IPS DF 6.9 (cell line): ENCODE measurements around the gene SIRT7.

ENCODE experiments used
- DNase-seq: peaks from one replicate; pipeline ENCODE4 v3.0.0-alpha.2; 2013; ENCODE audit warnings: low read depth, low spot score
- H3K27ac ChIP-seq: one replicate; pipeline ENCODE4 v1.5.1; 2013; ENCODE audit warnings: low read length, control low read depth
- H3K27me3 ChIP-seq: 2 replicates; pipeline ENCODE4 v1.6.1; 2013; ENCODE audit warnings: mild to moderate bottlenecking, low read length; ENCODE audit not compliant: control insufficient read depth, insufficient read depth
- H3K36me3 ChIP-seq: 2 replicates; pipeline ENCODE4 v1.6.1; 2013; ENCODE audit warnings: low read length; ENCODE audit not compliant: control insufficient read depth, insufficient read depth
- H3K4me1 ChIP-seq: 2 replicates; pipeline ENCODE4 v1.6.1; 2013; ENCODE audit warnings: low read length; ENCODE audit not compliant: control insufficient read depth, insufficient read depth
- H3K4me3 ChIP-seq: 2 replicates; pipeline ENCODE4 v1.5.1; 2013; ENCODE audit warnings: mild to moderate bottlenecking, low read length
- H3K9me3 ChIP-seq: 2 replicates; pipeline ENCODE4 v1.6.1; 2013; ENCODE audit warnings: low read length, inconsistent platforms; ENCODE audit not compliant: control insufficient read depth, insufficient read depth
- WGBS: extraction: QIAGEN DNeasy Blood & Tissue Kit; methylation state at CpG from one replicate; pipeline ENCODE4 v1.1.7; 2013; ENCODE audit warnings: mixed read lengths, missing lambda C conversion rate; ENCODE audit not compliant: insufficient read length, insufficient coverage; 5-methylcytosine and 5-hydroxymethylcytosine counted together

SIRT7 gene

DNA sequence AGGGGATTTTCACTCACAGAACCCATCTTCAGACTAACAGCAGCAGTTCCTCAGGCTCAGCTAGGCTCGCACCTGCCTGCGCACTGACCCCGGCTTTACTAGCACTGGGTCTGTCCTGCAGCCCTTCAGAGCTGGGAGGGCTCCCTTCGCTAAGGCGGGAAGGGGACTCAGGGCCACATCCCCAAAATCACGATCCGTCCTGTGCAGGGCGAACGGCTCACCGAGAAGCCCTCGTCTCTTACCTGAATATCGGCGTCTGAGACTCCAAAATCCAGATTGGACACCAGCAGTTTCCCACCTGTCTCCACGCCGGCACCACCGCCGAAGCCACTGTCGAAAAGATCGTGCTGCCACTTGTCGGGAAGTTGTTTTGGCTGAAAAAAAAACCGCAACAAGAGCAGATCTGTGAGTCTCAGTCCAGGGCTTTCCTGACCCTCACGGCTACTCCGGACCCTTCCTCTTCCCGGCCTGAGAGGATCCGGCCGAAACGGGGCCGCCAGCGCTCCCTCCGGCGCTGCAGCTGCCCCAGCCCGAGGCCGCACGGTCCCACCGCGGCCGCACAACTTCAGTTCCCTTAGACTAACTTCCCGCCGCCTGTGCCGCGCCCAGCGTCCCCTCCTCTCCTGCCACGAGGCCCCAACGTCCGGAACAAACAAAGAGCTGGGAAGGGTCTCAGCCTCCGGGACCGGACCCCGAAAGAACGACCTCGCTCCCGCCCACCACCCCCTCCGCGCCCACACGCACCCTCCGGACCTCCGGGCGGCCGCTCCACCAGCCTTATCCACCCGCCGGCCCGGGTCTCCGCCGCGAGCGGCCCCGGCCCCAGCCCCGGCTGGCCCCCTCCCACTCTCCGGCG lies 27.3 kb downstream of the SIRT7 start:
- Histone ChIP-seq H3K9me3 (no peaks in the 10 kb centered on the region), H3K4me1 (peaks cover 2% of the 10 kb centered on the region; the same call in 1 of the 2 replicates), H3K27me3 (no peaks in the 10 kb centered on the region), H3K27ac (no peak overlapping the region), H3K36me3 (peaks cover 32% of the 10 kb centered on the region), H3K4me3 (peak overlapping the region; percentile 88)
- DNase-seq, result no peak
- WGBS, result no CpG with 5 or more reads among the region's 69 CpGs

- H3K9me3 ChIP-seq, result no peaks in the 10 kb centered on the region
- no CpG with 5 or more reads among the region's 9 CpGs for WGBS
- H3K36me3 ChIP-seq, result peaks cover 32% of the 10 kb centered on the region
- H3K4me1 ChIP-seq, result peaks cover 2% of the 10 kb centered on the region; the same call in 1 of the 2 replicates
- no peak overlapping the region for H3K27ac ChIP-seq
- no peaks in the 10 kb centered on the region for H3K27me3 ChIP-seq
- no peak overlapping the region for H3K4me3 ChIP-seq
- no peak for DNase-seq
Measured at GRCh38 chr17:81889602-81890001, 28.4 kb downstream of the SIRT7 start.

- H3K27me3 ChIP-seq, result no peaks in the 10 kb centered on the region
- H3K27ac ChIP-seq, result no peak overlapping the region
- H3K36me3 ChIP-seq, result peaks cover 28% of the 10 kb centered on the region
- no peaks in the 10 kb centered on the region for H3K9me3 ChIP-seq
- WGBS, result no CpG with 5 or more reads among the region's 16 CpGs
- peaks cover 2% of the 10 kb centered on the region; the same call in 1 of the 2 replicates for H3K4me1 ChIP-seq
- H3K4me3 ChIP-seq, result no peak overlapping the region
- no peak for DNase-seq
Measured at GRCh38 chr17:81888988-81889595, 28.9 kb downstream of the SIRT7 start.

DNA sequence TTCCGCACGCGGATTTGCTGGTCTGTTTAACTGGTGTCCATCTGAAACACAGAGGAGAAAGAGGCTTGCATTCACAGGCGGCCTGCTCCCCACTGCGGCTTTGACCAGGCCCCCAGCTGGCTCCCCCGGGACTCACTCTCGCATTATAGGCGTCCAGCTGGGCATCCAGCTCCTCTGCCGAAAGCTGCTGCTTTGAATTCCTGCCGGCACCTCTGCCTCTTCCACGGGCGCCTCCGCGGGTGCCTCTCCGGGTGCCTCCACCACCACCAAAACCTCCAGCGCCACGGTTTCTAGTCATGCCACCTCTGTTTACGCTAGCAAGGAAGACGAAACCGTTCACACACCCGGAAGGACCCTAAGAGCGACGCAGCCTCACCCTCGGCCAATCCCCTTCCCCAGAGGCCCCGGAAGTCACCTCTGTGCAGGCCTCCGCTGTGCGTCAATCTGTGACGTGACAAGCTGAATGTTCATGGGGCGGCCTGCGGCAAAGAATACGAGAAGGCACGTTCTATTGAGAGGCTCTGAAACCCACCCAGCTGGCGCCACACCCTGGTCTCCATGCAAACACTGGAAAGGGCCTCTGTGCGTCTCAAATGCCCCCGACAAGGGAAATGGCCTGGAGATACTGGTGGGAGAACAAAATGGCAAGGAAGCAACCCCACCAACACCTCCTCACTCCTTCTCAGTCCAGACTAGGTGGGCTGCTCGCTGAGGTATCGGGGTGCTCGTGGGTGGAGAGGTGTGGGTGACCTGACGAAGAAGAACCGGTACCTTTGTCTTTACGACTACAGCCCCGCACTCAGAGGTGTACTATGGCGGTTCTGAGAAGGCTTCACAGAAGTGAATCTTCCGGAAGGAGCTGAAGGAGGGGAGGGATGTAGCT lies 29.6 kb downstream of the SIRT7 start:
- Histone ChIP-seq H3K27me3 (no peaks in the 10 kb centered on the region), H3K4me3 (no peak overlapping the region), H3K36me3 (peaks cover 28% of the 10 kb centered on the region), H3K27ac (no peak overlapping the region), H3K9me3 (no peaks in the 10 kb centered on the region), H3K4me1 (peaks cover 2% of the 10 kb centered on the region; the same call in 1 of the 2 replicates)
- WGBS, result no CpG with 5 or more reads among the region's 44 CpGs
- no peak for DNase-seq

DNA sequence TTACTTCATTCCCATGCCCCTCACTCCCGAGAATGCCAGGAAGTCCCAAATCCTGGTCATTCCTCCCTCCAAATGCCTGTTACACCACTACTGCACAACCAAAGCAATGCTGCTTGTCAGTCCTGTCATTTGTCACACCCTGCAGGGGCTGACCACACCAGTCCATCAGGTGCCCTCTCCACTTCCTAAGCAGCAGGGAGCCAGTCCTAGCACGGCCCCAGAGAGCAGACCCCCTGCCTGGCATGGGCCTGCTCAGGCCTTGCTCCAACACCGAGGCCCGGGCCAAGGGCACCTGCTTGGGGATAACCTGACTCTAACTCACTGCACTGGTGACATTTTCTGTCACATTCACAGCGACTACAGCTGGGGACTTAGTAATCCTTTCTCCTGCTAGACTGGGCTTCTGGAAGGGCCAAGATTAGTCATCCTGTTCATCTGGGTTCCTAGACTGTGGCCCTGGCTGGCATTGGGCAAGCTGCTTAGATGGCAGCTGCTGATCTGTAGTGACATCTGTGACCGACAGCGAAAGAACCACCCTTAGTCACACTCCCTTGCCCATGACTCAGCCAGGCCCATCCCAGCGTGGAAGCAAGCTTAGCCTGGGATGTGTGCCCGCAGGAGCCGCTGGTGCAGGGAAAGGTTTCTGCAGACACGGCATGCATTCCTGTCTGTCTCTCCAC lies 32.0 kb downstream of the SIRT7 start:
- no peaks in the 10 kb centered on the region for H3K9me3 ChIP-seq
- H3K36me3 ChIP-seq, result peaks cover 28% of the 10 kb centered on the region
- no peak for DNase-seq
- H3K27ac ChIP-seq, result no peak overlapping the region
- no CpG with 5 or more reads among the region's 11 CpGs for WGBS
- H3K27me3 ChIP-seq, result no peaks in the 10 kb centered on the region
- peaks cover 2% of the 10 kb centered on the region; the same call in 1 of the 2 replicates for H3K4me1 ChIP-seq
- H3K4me3 ChIP-seq, result no peak overlapping the region

DNA sequence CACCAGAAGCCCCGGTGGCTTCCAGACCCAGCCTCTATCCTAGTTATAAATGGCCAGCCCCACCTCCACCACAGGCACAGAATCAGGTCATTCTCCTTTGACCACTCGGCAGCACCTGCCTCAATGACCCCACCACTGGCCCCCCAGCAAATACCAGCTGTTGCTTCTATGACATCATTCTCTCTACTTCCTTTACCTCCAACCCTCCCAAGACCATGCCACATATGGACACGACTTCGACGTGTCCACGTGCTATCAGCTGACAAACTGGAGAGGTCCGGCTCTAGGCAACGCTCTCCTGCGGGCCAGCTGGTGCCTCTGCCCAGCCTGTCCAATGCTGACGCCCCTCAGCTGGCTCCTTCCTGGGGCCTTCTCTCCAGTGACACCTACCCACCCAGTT lies 32.5 kb downstream of the SIRT7 start:
- Histone ChIP-seq H3K9me3 (no peaks in the 10 kb centered on the region), H3K4me3 (no peak overlapping the region), H3K36me3 (peaks cover 28% of the 10 kb centered on the region), H3K27me3 (no peaks in the 10 kb centered on the region), H3K4me1 (peaks cover 2% of the 10 kb centered on the region; the same call in 1 of the 2 replicates), H3K27ac (no peak overlapping the region)
- no CpG with 5 or more reads among the region's 10 CpGs for WGBS
- no peak for DNase-seq

- H3K9me3 ChIP-seq, result no peaks in the 10 kb centered on the region
- H3K36me3 ChIP-seq, result peaks cover 28% of the 10 kb centered on the region
- H3K27me3 ChIP-seq, result no peaks in the 10 kb centered on the region
- no peak overlapping the region for H3K4me3 ChIP-seq
- WGBS, result no CpG with 5 or more reads among the region's 5 CpGs
- H3K27ac ChIP-seq, result no peak overlapping the region
- H3K4me1 ChIP-seq, result no peaks in the 10 kb centered on the region
- no peak for DNase-seq
Measured at GRCh38 chr17:81884968-81885367, 33.0 kb downstream of the SIRT7 start.

DNA sequence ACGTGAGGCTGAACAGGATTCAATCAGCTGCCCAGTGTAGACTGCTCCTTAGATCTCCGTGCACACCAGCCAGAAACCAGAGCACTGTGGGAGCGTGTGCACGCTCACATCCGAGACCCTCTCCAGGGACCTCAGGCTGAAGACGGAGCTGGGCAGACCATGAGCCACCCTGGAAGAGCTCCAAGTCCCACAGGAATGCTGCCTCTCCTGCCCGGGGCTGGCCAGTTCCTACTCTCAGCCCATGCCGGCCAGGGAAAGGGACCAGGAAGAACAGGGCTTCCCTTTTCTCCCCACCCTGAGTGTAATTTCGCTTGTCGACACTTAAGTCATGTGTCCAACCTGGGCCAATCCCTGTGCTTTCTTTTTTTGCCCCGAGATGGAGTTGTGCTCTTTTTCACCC lies 33.5 kb downstream of the SIRT7 start:
- no CpG with 5 or more reads among the region's 11 CpGs for whole genome bisulfite sequencing
- no peak for DNase-seq
- no peaks in the 10 kb centered on the region for H3K4me1 ChIP-seq
- no peaks in the 10 kb centered on the region for H3K27me3 ChIP-seq
- H3K36me3 ChIP-seq, result peaks cover 25% of the 10 kb centered on the region
- no peak overlapping the region for H3K4me3 ChIP-seq
- H3K27ac ChIP-seq, result no peak overlapping the region
- no peaks in the 10 kb centered on the region for H3K9me3 ChIP-seq

DNA sequence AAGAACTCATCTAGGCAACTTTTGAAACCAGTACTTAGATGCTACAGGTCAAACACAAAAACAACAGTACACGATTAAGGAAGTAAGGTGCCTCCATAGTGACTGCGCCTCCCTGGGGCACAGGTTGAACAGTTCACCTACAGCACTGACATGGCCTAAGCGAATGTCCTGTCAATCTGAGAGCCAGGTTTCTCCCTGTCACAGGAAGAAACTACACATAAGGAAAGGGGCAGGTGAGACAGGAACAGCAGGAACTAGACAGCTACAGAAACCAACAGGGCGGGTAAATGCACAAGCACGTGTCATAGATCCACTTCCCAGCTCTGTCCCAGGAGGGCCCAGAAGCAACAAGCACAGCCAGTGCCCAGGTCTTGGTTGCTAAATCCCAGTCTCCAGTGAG lies 38.9 kb downstream of the SIRT7 start:
- Histone ChIP-seq H3K27me3 (no peaks in the 10 kb centered on the region), H3K27ac (no peak overlapping the region), H3K4me3 (no peak overlapping the region), H3K4me1 (no peaks in the 10 kb centered on the region), H3K9me3 (no peaks in the 10 kb centered on the region), H3K36me3 (0 out of 2 replicates have a peak, but pooled peaks cover 2% of the 10 kb centered on the region)
- no CpG with 5 or more reads among the region's 5 CpGs for WGBS
- no peak for DNase-seq

DNA sequence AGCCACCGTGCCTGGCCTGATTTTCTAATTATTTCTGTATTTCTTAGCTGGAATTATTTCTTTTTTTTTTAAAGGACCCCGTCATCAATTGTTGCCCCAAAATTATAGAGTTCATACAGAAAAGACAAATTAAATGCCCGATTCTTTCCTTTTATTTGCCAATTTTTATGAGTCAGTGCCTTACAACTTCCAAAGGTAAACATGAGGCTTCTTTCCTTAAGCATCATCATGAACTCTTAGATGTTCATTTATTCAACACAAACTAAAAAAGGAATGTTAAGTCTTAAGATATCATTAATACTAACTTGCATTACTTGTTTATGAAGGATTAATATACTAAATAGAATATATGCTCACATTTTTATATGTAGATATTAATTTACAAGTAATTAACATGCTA lies 39.7 kb downstream of the SIRT7 start:
- Histone ChIP-seq H3K9me3 (no peaks in the 10 kb centered on the region), H3K27me3 (no peaks in the 10 kb centered on the region), H3K4me3 (no peak overlapping the region), H3K27ac (no peak overlapping the region), H3K36me3 (0 out of 2 replicates have a peak, but pooled peaks cover 2% of the 10 kb centered on the region), H3K4me1 (no peaks in the 10 kb centered on the region)
- no peak for DNase-seq
- no CpG with 5 or more reads among the region's 3 CpGs for WGBS
